AG04449 (cell line): ENCODE results near the gene WDR72.

ENCODE experiments used
- CTCF ChIA-PET: fragments of 350-600 bp; formaldehyde crosslinking; extraction: SDS; loops from one replicate; lab custom pipeline; 2021; ENCODE audit warnings: antibody characterized with exemption; lab: Yijun Ruan, JAX
- POLR2A ChIA-PET: fragments of 400-600, 350-600 bp; formaldehyde crosslinking; extraction: SDS; loops from one replicate; lab custom pipeline; 2020; ENCODE audit warnings: antibody characterized with exemption, inconsistent platforms; lab: Yijun Ruan, JAX
- DNase-seq: peaks from one replicate; pipeline ENCODE4 v3.0.0-alpha.2; 2010; ENCODE audit warnings: low read depth, low spot score
- H3K4me3 ChIP-seq: 2 replicates; pipeline ENCODE4 v1.5.1; 2011; ENCODE audit warnings: low read depth, mild to moderate bottlenecking, control low read depth, low read length
- CTCF ChIP-seq: IDR thresholded peaks from one replicate; pipeline ENCODE4 v1.5.1; 2011; ENCODE audit warnings: mild to moderate bottlenecking, moderate library complexity, low read length, control low read depth, inconsistent platforms; ENCODE audit not compliant: insufficient read depth; ENCODE audit errors: missing control alignments

Gene WDR72

GRCh38 chr15:53522991-53523390, 236.5 kb downstream of the WDR72 start:
- CTCF ChIA-PET: no interaction called here
- no peak for TF ChIP-seq CTCF
- H3K4me3 ChIP-seq: no peak overlapping the region
- POLR2A ChIA-PET: no interaction called here
- no peak for DNase-seq

- H3K4me3 ChIP-seq: no peak overlapping the region
- no peak for DNase-seq
- CTCF ChIA-PET: no interaction called here
- no peak for TF ChIP-seq CTCF
- POLR2A ChIA-PET: no interaction called here
Observed at GRCh38 chr15:53520996-53521395, 238.5 kb downstream of the WDR72 start.

- no peak overlapping the region for H3K4me3 ChIP-seq
- DNase-seq: no peak
- TF ChIP-seq CTCF: no peak
- POLR2A ChIA-PET: no interaction called here
- CTCF ChIA-PET: no interaction called here
Observed at GRCh38 chr15:53513431-53513830, 246.0 kb downstream of the WDR72 start.

- ChIA-PET POLR2A (no interaction called here), CTCF (no interaction called here)
- TF ChIP-seq CTCF: no peak
- no peak for DNase-seq
- H3K4me3 ChIP-seq: no peak overlapping the region
Observed at GRCh38 chr15:53512029-53512428, 247.4 kb downstream of the WDR72 start.

GRCh38 chr15:53511175-53511574, 248.3 kb downstream of the WDR72 start:
- no peak for DNase-seq
- ChIA-PET POLR2A (no interaction called here), CTCF (no interaction called here)
- H3K4me3 ChIP-seq: no peak overlapping the region
- no peak for TF ChIP-seq CTCF

GRCh38 chr15:53506370-53506769, 253.1 kb downstream of the WDR72 start:
- no peak for DNase-seq
- ChIA-PET POLR2A (no interaction called here), CTCF (no interaction called here)
- no peak overlapping the region for H3K4me3 ChIP-seq
- TF ChIP-seq CTCF: no peak

- CTCF ChIA-PET: no interaction called here
- H3K4me3 ChIP-seq: no peak overlapping the region
- no peak for DNase-seq
- no peak for TF ChIP-seq CTCF
- POLR2A ChIA-PET: no interaction called here
Observed at GRCh38 chr15:53498996-53499395, 260.5 kb downstream of the WDR72 start.
